ENCODE results near the gene CSN1S1.

CSN1S1 gene

DNA sequence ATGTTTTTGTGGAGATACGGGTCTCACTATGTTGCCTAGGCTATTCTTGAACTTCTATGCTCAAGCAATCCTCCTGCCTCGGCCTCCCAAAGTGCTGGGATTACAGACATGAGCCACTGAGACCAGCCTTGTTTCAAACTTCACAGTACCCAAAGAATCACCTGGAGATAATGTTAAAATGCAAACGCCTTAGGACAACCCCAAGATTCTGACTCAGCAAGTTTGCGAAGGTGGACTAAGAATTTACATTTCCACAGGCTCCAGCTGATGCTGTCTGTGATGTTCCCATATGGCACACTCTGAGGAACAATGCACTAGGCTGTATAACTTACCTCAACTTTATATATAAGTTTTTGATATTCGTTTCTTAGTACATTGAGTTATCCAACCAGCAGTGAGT, 63.9 kb downstream of the CSN1S1 start:
- DNase-seq (ENCODE audit: low read depth) = no peak
- TF ChIP-seq, protein P1, sequence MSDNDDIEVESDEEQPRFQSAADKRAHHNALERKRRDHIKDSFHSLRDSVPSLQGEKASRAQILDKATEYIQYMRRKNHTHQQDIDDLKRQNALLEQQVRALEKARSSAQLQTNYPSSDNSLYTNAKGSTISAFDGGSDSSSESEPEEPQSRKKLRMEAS (IDR thresholded peaks at IDR 0.05; ENCODE audit: low read depth, low read length) = no peak
- TF ChIP-seq, protein P2, sequence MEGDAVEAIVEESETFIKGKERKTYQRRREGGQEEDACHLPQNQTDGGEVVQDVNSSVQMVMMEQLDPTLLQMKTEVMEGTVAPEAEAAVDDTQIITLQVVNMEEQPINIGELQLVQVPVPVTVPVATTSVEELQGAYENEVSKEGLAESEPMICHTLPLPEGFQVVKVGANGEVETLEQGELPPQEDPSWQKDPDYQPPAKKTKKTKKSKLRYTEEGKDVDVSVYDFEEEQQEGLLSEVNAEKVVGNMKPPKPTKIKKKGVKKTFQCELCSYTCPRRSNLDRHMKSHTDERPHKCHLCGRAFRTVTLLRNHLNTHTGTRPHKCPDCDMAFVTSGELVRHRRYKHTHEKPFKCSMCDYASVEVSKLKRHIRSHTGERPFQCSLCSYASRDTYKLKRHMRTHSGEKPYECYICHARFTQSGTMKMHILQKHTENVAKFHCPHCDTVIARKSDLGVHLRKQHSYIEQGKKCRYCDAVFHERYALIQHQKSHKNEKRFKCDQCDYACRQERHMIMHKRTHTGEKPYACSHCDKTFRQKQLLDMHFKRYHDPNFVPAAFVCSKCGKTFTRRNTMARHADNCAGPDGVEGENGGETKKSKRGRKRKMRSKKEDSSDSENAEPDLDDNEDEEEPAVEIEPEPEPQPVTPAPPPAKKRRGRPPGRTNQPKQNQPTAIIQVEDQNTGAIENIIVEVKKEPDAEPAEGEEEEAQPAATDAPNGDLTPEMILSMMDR (IDR thresholded peaks at IDR 0.05; ENCODE audit: low read depth, low read length) = no peak
- TF ChIP-seq POLR2A (IDR thresholded peaks at IDR 0.05; ENCODE audit: extremely low read depth, insufficient read length) (no peak), MYC (IDR thresholded peaks at IDR 0.05; ENCODE audit: low read depth, low read length) (no peak)
- H3K4me3 ChIP-seq (ENCODE audit: low read depth, low read length) = no peak overlapping the region

DNA sequence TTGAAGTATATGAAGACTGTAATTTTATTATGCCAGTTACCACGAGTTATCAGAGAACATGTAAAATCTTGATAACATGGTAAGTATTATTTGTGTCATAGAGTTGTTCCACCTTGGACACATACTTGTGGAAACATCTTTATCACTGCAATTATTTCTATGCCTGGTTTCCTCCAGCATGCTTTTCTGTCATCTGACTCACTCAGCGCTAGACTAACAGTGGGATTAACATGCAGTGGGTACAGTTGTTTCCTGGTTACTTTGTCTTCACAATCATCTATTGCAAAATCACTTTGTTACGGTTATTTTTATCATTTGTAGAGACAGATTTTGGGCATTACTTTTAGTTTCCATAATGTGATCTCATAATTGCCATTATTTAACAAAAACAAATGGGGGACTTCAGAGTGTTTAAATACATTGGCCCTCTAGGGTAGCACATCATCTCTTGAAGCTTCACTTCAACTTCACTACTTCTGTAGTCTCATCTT, 64.7 kb downstream of the CSN1S1 start, which contains the start of gene STATH:
TSS of gene STATH (plus strand) at position 441 of the 491 bp plus-strand sequence. CDS start 2,472 bp downstream, outside the sequence.
- peak; percentile 4 for DNase-seq (ENCODE audit: low read depth)
- TF ChIP-seq, protein P1 (IDR thresholded peaks at IDR 0.05; ENCODE audit: low read depth, low read length) = no peak
- no peak for TF ChIP-seq POLR2A (IDR thresholded peaks at IDR 0.05; ENCODE audit: extremely low read depth, insufficient read length)
- TF ChIP-seq MYC (IDR thresholded peaks at IDR 0.05; ENCODE audit: low read depth, low read length) = no peak
- TF ChIP-seq, protein P2 (IDR thresholded peaks at IDR 0.05; ENCODE audit: low read depth, low read length) = no peak
- no peak within 1 kb of the TSS for H3K4me3 ChIP-seq (ENCODE audit: low read depth, low read length)
